Thyroid gland (tissue), 4 donors: ENCODE results near the gene CMTR1.

Experiments used
- CTCF ChIP-seq, 6 experiments: fragments of 200-600 bp in 3 of 6; fragments of 450-650 bp in 3 of 6; sonication (generic) in 3 of 6; IDR thresholded peaks; one replicate each; pipeline ENCODE4 v1.5.1; 2016 to 2019; ENCODE audit warnings: antibody characterized with exemption in 6 of 6, mild to moderate bottlenecking in 2 of 6, inconsistent platforms in 1 of 6, moderate library complexity in 1 of 6
- POLR2A ChIP-seq, 2 donors: fragments of 450-650 bp; IDR thresholded peaks; one replicate each; pipeline ENCODE4 v1.6.1; 2017; ENCODE audit warnings: antibody characterized with exemption in 2 of 2, mild to moderate bottlenecking in 2 of 2, moderate library complexity in 1 of 2

GRCh38 chr6:37426945-37427510 lies 6.0 kb upstream of the CMTR1 start:
- TF ChIP-seq CTCF (IDR thresholded peaks at IDR 0.05) (no peak), POLR2A (IDR thresholded peaks at IDR 0.05) (no peak)
